Brain microvascular endothelial cell (primary cell): Measurements from ENCODE around the gene ELL2.
A peak's percentile ranks its signal among the peaks of the same experiment; 100 is the strongest.

ENCODE experiments used
- DNase-seq: peaks from one replicate; pipeline ENCODE4 v3.0.0-alpha.2; 2020
- H3K27ac ChIP-seq: fragments of 250-450 bp; sonication (Bioruptor Pico); 2 replicates; pipeline ENCODE4 v1.5.1; 2020; ENCODE audit warnings: mild to moderate bottlenecking, moderate library complexity
- H3K27me3 ChIP-seq: fragments of 250-450 bp; sonication (Bioruptor Pico); replicated peaks from 2 replicates; pipeline ENCODE4 v1.5.1; 2020; ENCODE audit warnings: mild to moderate bottlenecking
- H3K36me3 ChIP-seq: fragments of 250-450 bp; sonication (Bioruptor Pico); replicated peaks from 2 replicates; pipeline ENCODE4 v1.5.1; 2020; ENCODE audit warnings: mild to moderate bottlenecking
- H3K4me3 ChIP-seq: 2 replicates; pipeline ENCODE4 v1.5.1; 2011; ENCODE audit warnings: low read depth, mild to moderate bottlenecking, control low read depth, low read length, moderate library complexity
- CTCF ChIP-seq: IDR thresholded peaks from 2 replicates; pipeline ENCODE4 v1.5.1; 2011; ENCODE audit warnings: low read depth, mild to moderate bottlenecking, moderate library complexity, low read length, control low read depth, inconsistent platforms; ENCODE audit errors: missing control alignments
- in situ Hi-C: cut with HindIII; loops from 2 replicates; pipeline ENCODE4 v1.10.0; 2017; ENCODE audit warnings: low sequenced_read_pairs, low pct_ligation_motif_present

ELL2 gene

GRCh38 chr5:95868136-95868535 lies 93.5 kb downstream of the ELL2 start:
- no peak for DNase-seq
- Histone ChIP-seq H3K27ac (no peak overlapping the region), H3K36me3 (no peaks in the 10 kb centered on the region), H3K4me3 (no peak overlapping the region), H3K27me3 (no peaks in the 10 kb centered on the region)
- TF ChIP-seq CTCF = no peak
- in situ Hi-C loops = no loop called here

- Histone ChIP-seq H3K4me3 (no peak overlapping the region), H3K36me3 (no peaks in the 10 kb centered on the region), H3K27me3 (no peaks in the 10 kb centered on the region), H3K27ac (peak overlapping the region; percentile 15)
- in situ Hi-C loops = no loop called here
- DNase-seq = no peak
- no peak for TF ChIP-seq CTCF
Observed at GRCh38 chr5:95866435-95867040, 95.1 kb downstream of the ELL2 start.

- in situ Hi-C loops = no loop called here
- no peaks in the 10 kb centered on the region for H3K36me3 ChIP-seq
- no peak overlapping the region for H3K27ac ChIP-seq
- TF ChIP-seq CTCF = no peak
- H3K4me3 ChIP-seq = no peak overlapping the region
- no peak for DNase-seq
- H3K27me3 ChIP-seq = no peaks in the 10 kb centered on the region
Observed at GRCh38 chr5:95864944-95865504, 96.6 kb downstream of the ELL2 start.

- in situ Hi-C loops = no loop called here
- H3K4me3 ChIP-seq = no peak overlapping the region
- H3K27me3 ChIP-seq = no peaks in the 10 kb centered on the region
- DNase-seq = no peak
- H3K27ac ChIP-seq = no peak overlapping the region
- no peak for TF ChIP-seq CTCF
- no peaks in the 10 kb centered on the region for H3K36me3 ChIP-seq
Observed at GRCh38 chr5:95864456-95864855, 97.2 kb downstream of the ELL2 start.

- in situ Hi-C loops = no loop called here
Observed at GRCh38 chr5:95863383-95863757, 98.3 kb downstream of the ELL2 start.

More at GRCh38 chr5:95863383-95863757, 98.3 kb downstream of the ELL2 start:
- no peaks in the 10 kb centered on the region for H3K36me3 ChIP-seq
- no peak for TF ChIP-seq CTCF
- peak overlapping the region; percentile 99 for H3K27ac ChIP-seq
- no peaks in the 10 kb centered on the region for H3K27me3 ChIP-seq
- no peak overlapping the region for H3K4me3 ChIP-seq
- DNase-seq = no peak
